CD4-positive, alpha-beta memory T cell (primary cell): ENCODE results near the gene C16orf74. TPM values are rescaled to one million over a fixed set of nuclear protein-coding genes. Genes with fewer than 3 reads are reported as not detected.

Experiments
- CTCF ChIA-PET: fragments of 350-600 bp; sonication (Branson Sonifier 250); formaldehyde crosslinking; loops from one replicate; lab custom pipeline; 2021; ENCODE audit warnings: inconsistent platforms; ENCODE audit not compliant: partially characterized antibody; lab: Charles Lee
- POLR2A ChIA-PET: fragments of 350-600 bp; sonication (Branson Sonifier 250); formaldehyde crosslinking; loops from one replicate; lab custom pipeline; 2021; ENCODE audit not compliant: partially characterized antibody; lab: Charles Lee
- DNase-seq, 5 donors: peaks; one replicate each; pipeline versions ENCODE4 v3.0.0 to v3.0.0-alpha.2; 2020 to 2022; ENCODE audit warnings: mixed read lengths in 1 of 5
- H3K27ac ChIP-seq: one replicate; pipeline ENCODE4 v1.7.0; 2013; ENCODE audit warnings: low read depth, low read length
- H3K27me3 ChIP-seq: 2 replicates; pipeline ENCODE4 v1.7.0; 2013; ENCODE audit warnings: mild to moderate bottlenecking, low read length, moderate library complexity; ENCODE audit not compliant: insufficient read depth
- H3K36me3 ChIP-seq: 2 replicates; pipeline ENCODE4 v1.7.0; 2013; ENCODE audit warnings: mild to moderate bottlenecking, low read length, moderate library complexity; ENCODE audit not compliant: insufficient read depth
- H3K4me1 ChIP-seq: 2 replicates; pipeline ENCODE4 v1.7.0; 2013; ENCODE audit warnings: mild to moderate bottlenecking, low read length, moderate library complexity; ENCODE audit not compliant: insufficient read depth
- H3K4me3 ChIP-seq, 2 donors: one replicate each; pipeline ENCODE4 v1.7.0; 2013; ENCODE audit warnings: low read length in 2 of 2, mild to moderate bottlenecking in 1 of 2
- H3K9me3 ChIP-seq, 2 donors: one replicate each; pipeline ENCODE4 v1.7.0; 2013; ENCODE audit warnings: low read length in 2 of 2, control low read depth in 1 of 2; ENCODE audit not compliant: control insufficient read depth in 1 of 2
- H3K27ac Mint-ChIP-seq, 7 donors: one replicate each; pipeline ENCODE4 v1.8.0; 2020 to 2021; ENCODE audit warnings: mixed read lengths in 7 of 7, mild to moderate bottlenecking in 6 of 7, inconsistent platforms in 3 of 7, moderate library complexity in 3 of 7
- H3K27me3 Mint-ChIP-seq, 2 donors: one replicate each; pipeline ENCODE4 v1.8.0; 2020 to 2021; ENCODE audit warnings: mixed read lengths in 2 of 2
- H3K36me3 Mint-ChIP-seq, 2 donors: one replicate each; pipeline ENCODE4 v1.8.0; 2020 to 2021; ENCODE audit warnings: mixed read lengths in 2 of 2, inconsistent platforms in 1 of 2, mild to moderate bottlenecking in 1 of 2
- H3K4me1 Mint-ChIP-seq, 4 donors: one replicate each; pipeline ENCODE4 v1.8.0; 2020 to 2021; ENCODE audit warnings: mixed read lengths in 4 of 4, mild to moderate bottlenecking in 1 of 4
- H3K4me3 Mint-ChIP-seq, 8 donors: one replicate each; pipeline ENCODE4 v1.8.0; 2020 to 2021; ENCODE audit warnings: mixed read lengths in 8 of 8, mild to moderate bottlenecking in 7 of 8, moderate library complexity in 6 of 8, inconsistent platforms in 3 of 8
- H3K9me3 Mint-ChIP-seq, 8 donors: one replicate each; pipeline ENCODE4 v1.8.0; 2020 to 2021; ENCODE audit warnings: mixed read lengths in 8 of 8, mild to moderate bottlenecking in 5 of 8, inconsistent platforms in 3 of 8, moderate library complexity in 1 of 8
- intact Hi-C: fragments of 100-400 bp; cut with micrococcal nuclease; formaldehyde crosslinking; loops from one replicate; pipeline ENCODE4 v1.15.1; 2023
- polyA plus RNA-seq, 2 donors: library from polyadenylated mRNA; unstranded; fragments of 300-500 nt; fragmentation: Illumina TruSeq; gene quantifications; one replicate each; pipeline ENCODE4 v1.2.3, GENCODE V29; 2021
- total RNA-seq, 2 experiments: library from RNA; stranded (reverse); gene quantifications; one replicate each; pipeline ENCODE4 v1.2.3, GENCODE V29; 2021

C16orf74 gene
- total and polyA plus RNA-seq, 4 experiments from 2014 or later, result 11.7 to 16.5 (median 14.3) TPM

GRCh38 chr16:85763616-85764015, 12.7 kb upstream of the C16orf74 start:
- Histone ChIP-seq H3K9me3 (no peaks in the 10 kb centered on the region), H3K27ac (no peak overlapping the region), H3K4me1 (peaks cover 8% of the 10 kb centered on the region), H3K36me3 (no peaks in the 10 kb centered on the region), H3K4me3 (no peak overlapping the region), H3K27me3 (no peaks in the 10 kb centered on the region)
- no peak for DNase-seq
- ChIA-PET CTCF (interaction anchor here (0.8 kb wide), 1 partner anchor 13 kb away, joined by 4 read pairs; no protein-coding TSS in a partner anchor), POLR2A (no interaction called here)
- Mint-ChIP-seq H3K4me1 (peaks cover 0 to 4% (median 1%) of the 10 kb centered on the region in 4 donors), H3K4me3 (no peak overlapping the region), H3K27ac (no peak overlapping the region), H3K27me3 (peaks cover 14 to 17% of the 10 kb centered on the region in 2 donors), H3K36me3 (no peaks in the 10 kb centered on the region), H3K9me3 (no peaks in the 10 kb centered on the region)
- intact Hi-C loops, result no loop called here

GRCh38 chr16:85762970-85763369, 12.1 kb upstream of the C16orf74 start:
- DNase-seq, result no peak
- H3K4me1 ChIP-seq, result peaks cover 8% of the 10 kb centered on the region
- no peak overlapping the region for H3K27ac ChIP-seq
- no peak overlapping the region for H3K27ac Mint-ChIP-seq
- ChIA-PET CTCF (interaction anchor here (0.8 kb wide), 1 partner anchor 14 kb away, joined by 4 read pairs; no protein-coding TSS in a partner anchor), POLR2A (no interaction called here)
- H3K27me3 ChIP-seq, result no peaks in the 10 kb centered on the region
- no peaks in the 10 kb centered on the region for H3K36me3 Mint-ChIP-seq
- no peaks in the 10 kb centered on the region for H3K9me3 ChIP-seq
- peaks cover 15 to 19% of the 10 kb centered on the region in 2 donors for H3K27me3 Mint-ChIP-seq
- no peak overlapping the region for H3K4me3 ChIP-seq
- H3K4me3 Mint-ChIP-seq, result no peak overlapping the region
- no peaks in the 10 kb centered on the region for H3K9me3 Mint-ChIP-seq
- intact Hi-C loops, result no loop called here
- no peaks in the 10 kb centered on the region for H3K36me3 ChIP-seq
- peaks cover 0 to 4% (median 1%) of the 10 kb centered on the region in 4 donors for H3K4me1 Mint-ChIP-seq

- CTCF ChIA-PET, result interaction anchor here (1.0 to 5.1 kb wide), 2 partner anchors 88 to 103 kb away, joined by 3 to 29 read pairs; no protein-coding TSS in a partner anchor
Measured at GRCh38 chr16:85761861-85762260, 11.0 kb upstream of the C16orf74 start.

GRCh38 chr16:85759631-85760419, 8.9 kb upstream of the C16orf74 start:
- Mint-ChIP-seq H3K36me3 (no peaks in the 10 kb centered on the region), H3K4me1 (peaks cover 0 to 4% (median 1%) of the 10 kb centered on the region in 4 donors), H3K9me3 (no peaks in the 10 kb centered on the region), H3K27ac (no peak overlapping the region), H3K27me3 (peaks cover 15 to 21% of the 10 kb centered on the region in 2 donors), H3K4me3 (no peak overlapping the region)
- CTCF ChIA-PET, result interaction anchor here (0.7 to 5.1 kb wide), 11 partner anchors 8 to 103 kb away, joined by 3 to 29 read pairs (median 4); no protein-coding TSS in a partner anchor
- POLR2A ChIA-PET, result interaction anchor here (0.6 kb wide), 1 partner anchor 22 kb away, joined by 3 read pairs; no protein-coding TSS in a partner anchor
- intact Hi-C loops, result no loop called here
- Histone ChIP-seq H3K27me3 (no peaks in the 10 kb centered on the region), H3K36me3 (no peaks in the 10 kb centered on the region), H3K4me1 (peaks cover 8% of the 10 kb centered on the region), H3K9me3 (no peaks in the 10 kb centered on the region), H3K4me3 (no peak overlapping the region), H3K27ac (no peak overlapping the region)
- DNase-seq, result peak in 1 of 5 donors; percentile 13

More at GRCh38 chr16:85761861-85762260, 11.0 kb upstream of the C16orf74 start:
- Histone ChIP-seq H3K4me1 (peaks cover 8% of the 10 kb centered on the region), H3K27me3 (no peaks in the 10 kb centered on the region), H3K9me3 (no peaks in the 10 kb centered on the region), H3K36me3 (no peaks in the 10 kb centered on the region), H3K4me3 (no peak overlapping the region), H3K27ac (no peak overlapping the region)
- Mint-ChIP-seq H3K4me1 (peaks cover 0 to 4% (median 1%) of the 10 kb centered on the region in 4 donors), H3K27ac (no peak overlapping the region), H3K27me3 (peaks cover 15 to 22% of the 10 kb centered on the region in 2 donors), H3K9me3 (no peaks in the 10 kb centered on the region), H3K36me3 (no peaks in the 10 kb centered on the region), H3K4me3 (no peak overlapping the region)
- intact Hi-C loops, result no loop called here
- no peak for DNase-seq
- POLR2A ChIA-PET, result no interaction called here

GRCh38 chr16:85759136-85759535, 8.2 kb upstream of the C16orf74 start:
- Mint-ChIP-seq H3K27me3 (peaks cover 15 to 21% of the 10 kb centered on the region in 2 donors), H3K4me1 (peaks cover 0 to 4% (median 1%) of the 10 kb centered on the region in 4 donors), H3K27ac (peak overlapping the region in 1 of 7 donors; percentile 72), H3K4me3 (no peak overlapping the region), H3K9me3 (no peaks in the 10 kb centered on the region), H3K36me3 (no peaks in the 10 kb centered on the region)
- CTCF ChIA-PET, result interaction anchor here (0.9 to 5.1 kb wide), 7 partner anchors 9 to 100 kb away, joined by 3 to 29 read pairs (median 5); no protein-coding TSS in a partner anchor
- no peak for DNase-seq
- POLR2A ChIA-PET, result interaction anchor here (0.6 kb wide), 1 partner anchor 21 kb away, joined by 3 read pairs; no protein-coding TSS in a partner anchor
- H3K4me1 ChIP-seq, result peaks cover 8% of the 10 kb centered on the region
- intact Hi-C loops, result no loop called here
- H3K27ac ChIP-seq, result no peak overlapping the region
- H3K36me3 ChIP-seq, result no peaks in the 10 kb centered on the region
- H3K4me3 ChIP-seq, result no peak overlapping the region
- no peaks in the 10 kb centered on the region for H3K9me3 ChIP-seq
- H3K27me3 ChIP-seq, result no peaks in the 10 kb centered on the region

- no peak overlapping the region for H3K27ac ChIP-seq
Measured at GRCh38 chr16:85757341-85757822, 6.5 kb upstream of the C16orf74 start.

More at GRCh38 chr16:85757341-85757822, 6.5 kb upstream of the C16orf74 start:
- no peaks in the 10 kb centered on the region for H3K9me3 Mint-ChIP-seq
- Histone ChIP-seq H3K9me3 (no peaks in the 10 kb centered on the region), H3K36me3 (no peaks in the 10 kb centered on the region), H3K4me3 (no peak overlapping the region), H3K4me1 (peaks cover 8% of the 10 kb centered on the region), H3K27me3 (peaks cover 2% of the 10 kb centered on the region)
- ChIA-PET POLR2A (no interaction called here), CTCF (interaction anchor here (5.1 kb wide), 1 partner anchor 98 kb away, joined by 29 read pairs; no protein-coding TSS in a partner anchor)
- H3K4me3 Mint-ChIP-seq, result no peak overlapping the region
- H3K36me3 Mint-ChIP-seq, result no peaks in the 10 kb centered on the region
- H3K4me1 Mint-ChIP-seq, result peaks cover 0 to 4% (median 1%) of the 10 kb centered on the region in 4 donors
- intact Hi-C loops, result no loop called here
- peaks cover 22 to 26% of the 10 kb centered on the region in 2 donors for H3K27me3 Mint-ChIP-seq
- DNase-seq, result no peak
- no peak overlapping the region for H3K27ac Mint-ChIP-seq
